K562 (cell line): ENCODE results near the gene ADRA2B.
"Not testable (repeated sequence)": the region's sequence is repeated elsewhere in the genome, so short reads cannot be mapped to it uniquely, and the experiment has no call there.

ENCODE experiments used
- DIDO1 ChIP-seq: fragments of 450-650 bp; IDR thresholded peaks from 2 replicates; pipeline ENCODE4 v1.6.1; 2016; ENCODE audit warnings: low read depth, missing biosample characterization, missing genetic modification characterization
- EP300 ChIP-seq: IDR thresholded peaks from 2 replicates; pipeline ENCODE4 v1.6.1; 2012; ENCODE audit warnings: low read length, improper control_type of control experiment
- ETV6 ChIP-seq, 3 experiments: fragments of 150-350 bp in 1 of 3; sonication (generic) in 1 of 3; formaldehyde crosslinking in 1 of 3; IDR thresholded peaks; 2 replicates each; pipeline versions ENCODE4 v1.6.1 to v1.8.0; 2014 to 2022; ENCODE audit warnings: borderline replicate concordance in 2 of 3, low read depth in 2 of 3, antibody characterized with exemption in 1 of 3, low read length in 1 of 3, mild to moderate bottlenecking in 1 of 3, missing genetic modification reagents in 1 of 3
- PKNOX1 ChIP-seq: fragments of 450-650 bp; IDR thresholded peaks from 2 replicates; pipeline ENCODE4 v1.6.1; 2016
- POLR2A ChIP-seq: fragments of 450-650 bp; conservative IDR thresholded peaks from 2 replicates; pipeline ENCODE4 v1.6.1; 2016
- RAD21 ChIP-seq, 2 experiments: fragments of 250-450 bp in 1 of 2; fragments of 450-650 bp in 1 of 2; sonication (Bioruptor Pico) in 1 of 2; formaldehyde crosslinking in 1 of 2; IDR thresholded peaks in 1 of 2; conservative IDR thresholded peaks in 1 of 2; 2 replicates each; pipeline versions ENCODE4 v1.4.0 to v1.8.0; 2020 to 2022; ENCODE audit warnings: mild to moderate bottlenecking in 2 of 2, moderate library complexity in 1 of 2
- SMARCB1 ChIP-seq: IDR thresholded peaks from 2 replicates; pipeline ENCODE4 v1.6.1; 2011; ENCODE audit warnings: improper control_type of control experiment, low read depth; ENCODE audit not compliant: insufficient read length
- SRSF7 ChIP-seq: fragments of 200-400 bp; formaldehyde crosslinking; optimal IDR thresholded peaks from 2 replicates; pipeline ENCODE3; 2017; ENCODE audit warnings: mild to moderate bottlenecking, low read depth, low read length
- TSHZ1 ChIP-seq: fragments of 250-450 bp; sonication (Bioruptor Pico); IDR thresholded peaks from 2 replicates; pipeline ENCODE4 v1.4.0; 2020; ENCODE audit warnings: mild to moderate bottlenecking, moderate library complexity
- ZNF12 ChIP-seq: sonication (generic); formaldehyde crosslinking; IDR thresholded peaks from 2 replicates; pipeline ENCODE4 v1.4.0; 2020; ENCODE audit warnings: mild to moderate bottlenecking, missing genetic modification reagents
- ZNF24 ChIP-seq: fragments of 450-650 bp; IDR thresholded peaks from 2 replicates; pipeline ENCODE4 v1.6.1; 2016
- ZNF780A ChIP-seq: fragments of 250-450 bp; sonication (Bioruptor Pico); IDR thresholded peaks from 2 replicates; pipeline ENCODE4 v1.5.0; 2021; ENCODE audit warnings: mild to moderate bottlenecking
- TF ChIP-seq, protein P1 (sequence below), 3 experiments: IDR thresholded peaks in 2 of 3; conservative IDR thresholded peaks in 1 of 3; 2 replicates each; pipeline ENCODE4 v1.5.1; 2011 to 2012; ENCODE audit warnings: low read length in 3 of 3, mild to moderate bottlenecking in 3 of 3, control low read depth in 2 of 3, improper control_type of control experiment in 1 of 3, inconsistent platforms in 1 of 3, low read depth in 1 of 3, mixed read lengths in 1 of 3, moderate library complexity in 1 of 3; ENCODE audit not compliant: insufficient read depth in 2 of 3

GRCh38 chr2:96070351-96070750, 46.0 kb downstream of the ADRA2B start:
- not testable (repeated sequence) for TF ChIP-seq SMARCB1; PKNOX1; ETV6 (IDR thresholded peaks at IDR 0.05; ENCODE audit: borderline replicate concordance in 1 of 2, low read depth in 2 of 2, low read length in 1 of 2); ETV6 (CRISPR knock-in tag; IDR thresholded peaks at IDR 0.05; ENCODE audit: borderline replicate concordance); ZNF12 (CRISPR knock-in tag); ZNF780A (CRISPR knock-in tag); TSHZ1 (CRISPR knock-in tag); POLR2A; SRSF7; DIDO1; ZNF24; RAD21 (CRISPR knock-in tag; conservative IDR thresholded peaks at IDR 0.05 in 1 of 2, IDR thresholded peaks at IDR 0.05 in 1 of 2); EP300
- TF ChIP-seq, protein P1, sequence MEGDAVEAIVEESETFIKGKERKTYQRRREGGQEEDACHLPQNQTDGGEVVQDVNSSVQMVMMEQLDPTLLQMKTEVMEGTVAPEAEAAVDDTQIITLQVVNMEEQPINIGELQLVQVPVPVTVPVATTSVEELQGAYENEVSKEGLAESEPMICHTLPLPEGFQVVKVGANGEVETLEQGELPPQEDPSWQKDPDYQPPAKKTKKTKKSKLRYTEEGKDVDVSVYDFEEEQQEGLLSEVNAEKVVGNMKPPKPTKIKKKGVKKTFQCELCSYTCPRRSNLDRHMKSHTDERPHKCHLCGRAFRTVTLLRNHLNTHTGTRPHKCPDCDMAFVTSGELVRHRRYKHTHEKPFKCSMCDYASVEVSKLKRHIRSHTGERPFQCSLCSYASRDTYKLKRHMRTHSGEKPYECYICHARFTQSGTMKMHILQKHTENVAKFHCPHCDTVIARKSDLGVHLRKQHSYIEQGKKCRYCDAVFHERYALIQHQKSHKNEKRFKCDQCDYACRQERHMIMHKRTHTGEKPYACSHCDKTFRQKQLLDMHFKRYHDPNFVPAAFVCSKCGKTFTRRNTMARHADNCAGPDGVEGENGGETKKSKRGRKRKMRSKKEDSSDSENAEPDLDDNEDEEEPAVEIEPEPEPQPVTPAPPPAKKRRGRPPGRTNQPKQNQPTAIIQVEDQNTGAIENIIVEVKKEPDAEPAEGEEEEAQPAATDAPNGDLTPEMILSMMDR (IDR thresholded peaks at IDR 0.05 in 2 of 3, conservative IDR thresholded peaks at IDR 0.05 in 1 of 3; ENCODE audit: insufficient read depth in 2 of 3, low read depth in 1 of 3, low read length in 3 of 3) = not testable (repeated sequence)
